ENCODE results near the gene CISTR.

- TF ChIP-seq POLR2A (IDR thresholded peaks at IDR 0.05), result no peak
- TF ChIP-seq, protein P1, sequence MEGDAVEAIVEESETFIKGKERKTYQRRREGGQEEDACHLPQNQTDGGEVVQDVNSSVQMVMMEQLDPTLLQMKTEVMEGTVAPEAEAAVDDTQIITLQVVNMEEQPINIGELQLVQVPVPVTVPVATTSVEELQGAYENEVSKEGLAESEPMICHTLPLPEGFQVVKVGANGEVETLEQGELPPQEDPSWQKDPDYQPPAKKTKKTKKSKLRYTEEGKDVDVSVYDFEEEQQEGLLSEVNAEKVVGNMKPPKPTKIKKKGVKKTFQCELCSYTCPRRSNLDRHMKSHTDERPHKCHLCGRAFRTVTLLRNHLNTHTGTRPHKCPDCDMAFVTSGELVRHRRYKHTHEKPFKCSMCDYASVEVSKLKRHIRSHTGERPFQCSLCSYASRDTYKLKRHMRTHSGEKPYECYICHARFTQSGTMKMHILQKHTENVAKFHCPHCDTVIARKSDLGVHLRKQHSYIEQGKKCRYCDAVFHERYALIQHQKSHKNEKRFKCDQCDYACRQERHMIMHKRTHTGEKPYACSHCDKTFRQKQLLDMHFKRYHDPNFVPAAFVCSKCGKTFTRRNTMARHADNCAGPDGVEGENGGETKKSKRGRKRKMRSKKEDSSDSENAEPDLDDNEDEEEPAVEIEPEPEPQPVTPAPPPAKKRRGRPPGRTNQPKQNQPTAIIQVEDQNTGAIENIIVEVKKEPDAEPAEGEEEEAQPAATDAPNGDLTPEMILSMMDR (IDR thresholded peaks at IDR 0.05), result no peak
These were observed 13.2 kb downstream of the CISTR start for GRCh38 chr12:53738406-53739213.

Measured in testis (tissue), 2 donors.